ENCODE data around the gene TAF8. TPM values are rescaled to one million over a fixed set of nuclear protein-coding genes. Genes with fewer than 3 reads are reported as not detected.
"Not testable (repeated sequence)": the region's sequence is repeated elsewhere in the genome, so short reads cannot be mapped to it uniquely, and the experiment has no call there.

Gene TAF8, protein sequence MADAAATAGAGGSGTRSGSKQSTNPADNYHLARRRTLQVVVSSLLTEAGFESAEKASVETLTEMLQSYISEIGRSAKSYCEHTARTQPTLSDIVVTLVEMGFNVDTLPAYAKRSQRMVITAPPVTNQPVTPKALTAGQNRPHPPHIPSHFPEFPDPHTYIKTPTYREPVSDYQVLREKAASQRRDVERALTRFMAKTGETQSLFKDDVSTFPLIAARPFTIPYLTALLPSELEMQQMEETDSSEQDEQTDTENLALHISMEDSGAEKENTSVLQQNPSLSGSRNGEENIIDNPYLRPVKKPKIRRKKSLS
- 10 to 100 TPM; 24.4 to 38.7 (median 28.4) TPM for total RNA-seq
- 10 to 100 TPM; 18.5 to 24.7 TPM for polyA plus RNA-seq
- long read RNA-seq, donor 1, partial matches to known transcripts, result 2 of 16 reads
- long read RNA-seq, donor 1, other reads (novel, unspliced or antisense), result 9 of 16 reads
- long read RNA-seq, donor 2, partial matches to known transcripts, result 1 of 9 reads
- long read RNA-seq, donor 2, other reads (novel, unspliced or antisense), result 5 of 9 reads
- long read RNA-seq, donor 3, partial matches to known transcripts, result 1 of 5 reads
- long read RNA-seq, donor 3, other reads (novel, unspliced or antisense), result 1 of 5 reads

DNA sequence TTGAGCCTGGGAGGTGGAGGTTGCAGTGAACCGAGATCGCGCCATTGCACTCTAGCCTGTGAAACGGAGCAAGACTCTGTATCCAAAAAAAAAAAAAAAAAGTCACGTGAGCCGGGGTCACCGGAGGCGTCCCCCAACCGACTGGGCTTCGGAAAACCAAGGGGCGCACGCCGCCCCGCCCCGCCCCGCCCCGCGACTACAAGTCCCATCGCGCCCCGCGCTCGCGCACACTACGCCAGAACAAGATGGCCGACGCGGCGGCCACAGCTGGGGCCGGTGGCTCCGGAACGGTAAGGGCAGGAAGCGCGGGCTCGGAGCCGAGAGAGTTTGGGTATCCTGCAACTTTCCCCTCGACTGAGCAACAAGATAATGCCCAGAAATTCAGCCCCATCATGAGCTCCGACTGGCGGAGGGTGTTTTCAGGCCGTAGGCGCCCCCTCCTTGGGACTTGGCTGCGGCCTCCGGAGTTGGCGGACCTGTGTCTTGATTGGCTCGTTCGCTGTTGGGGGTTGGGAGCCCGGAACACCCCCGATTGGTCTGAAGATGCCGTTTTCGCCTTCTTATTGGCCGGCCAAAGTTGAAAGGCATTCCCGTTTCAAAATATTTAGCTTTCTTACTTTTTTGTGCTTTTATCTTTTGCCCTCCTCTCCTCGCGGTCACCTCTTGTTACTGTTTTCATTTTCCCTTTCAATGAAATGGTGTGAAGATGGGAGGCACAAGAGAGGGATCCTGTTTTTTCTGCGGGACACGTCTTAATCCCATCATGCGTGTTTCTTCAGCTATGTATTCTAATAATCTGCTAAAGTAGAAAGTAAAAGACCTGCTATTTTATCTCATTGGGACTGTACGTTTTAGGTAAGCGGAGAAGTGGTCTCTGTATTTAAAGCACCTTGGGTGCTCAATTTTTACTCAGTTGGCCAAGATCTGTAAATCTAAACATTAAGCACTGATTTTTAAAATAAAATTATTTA is at the start of gene TAF8:
TAF8 (plus strand) TSS at position 228 of the 971 bp plus-strand sequence; CDS start at position 246, 18 bp downstream.
- Histone ChIP-seq H3K9me3 (no peaks in the 10 kb centered on the region), H3K4me3 (peak within 1 kb of the TSS; percentile 47 to 87 (median 76)), H3K4me1 (peaks cover 3 to 77% (median 48%) of the 10 kb centered on the region in 12 donors), H3K27me3 (no peaks in the 10 kb centered on the region), H3K36me3 (peaks cover 2 to 42% (median 37%) of the 10 kb centered on the region in 9 donors), H3K27ac (peak within 1 kb of the TSS; percentile 87 to 98 (median 94))
- intact Hi-C loops (cut with DNase I), result no loop called here
- peak; percentile 92 to 96 (median 94) for DNase-seq
- peak in 1 of 2 donors; percentile 82 for TF ChIP-seq POLR2A (IDR thresholded peaks at IDR 0.05)
- TF ChIP-seq, protein P1, sequence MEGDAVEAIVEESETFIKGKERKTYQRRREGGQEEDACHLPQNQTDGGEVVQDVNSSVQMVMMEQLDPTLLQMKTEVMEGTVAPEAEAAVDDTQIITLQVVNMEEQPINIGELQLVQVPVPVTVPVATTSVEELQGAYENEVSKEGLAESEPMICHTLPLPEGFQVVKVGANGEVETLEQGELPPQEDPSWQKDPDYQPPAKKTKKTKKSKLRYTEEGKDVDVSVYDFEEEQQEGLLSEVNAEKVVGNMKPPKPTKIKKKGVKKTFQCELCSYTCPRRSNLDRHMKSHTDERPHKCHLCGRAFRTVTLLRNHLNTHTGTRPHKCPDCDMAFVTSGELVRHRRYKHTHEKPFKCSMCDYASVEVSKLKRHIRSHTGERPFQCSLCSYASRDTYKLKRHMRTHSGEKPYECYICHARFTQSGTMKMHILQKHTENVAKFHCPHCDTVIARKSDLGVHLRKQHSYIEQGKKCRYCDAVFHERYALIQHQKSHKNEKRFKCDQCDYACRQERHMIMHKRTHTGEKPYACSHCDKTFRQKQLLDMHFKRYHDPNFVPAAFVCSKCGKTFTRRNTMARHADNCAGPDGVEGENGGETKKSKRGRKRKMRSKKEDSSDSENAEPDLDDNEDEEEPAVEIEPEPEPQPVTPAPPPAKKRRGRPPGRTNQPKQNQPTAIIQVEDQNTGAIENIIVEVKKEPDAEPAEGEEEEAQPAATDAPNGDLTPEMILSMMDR (IDR thresholded peaks at IDR 0.05), result no peak
- 1% methylated on average over 53 to 59 of the region's 59 CpGs for WGBS, 4 donors
- peak; percentile 82 to 88 (median 84) for ATAC-seq

DNA sequence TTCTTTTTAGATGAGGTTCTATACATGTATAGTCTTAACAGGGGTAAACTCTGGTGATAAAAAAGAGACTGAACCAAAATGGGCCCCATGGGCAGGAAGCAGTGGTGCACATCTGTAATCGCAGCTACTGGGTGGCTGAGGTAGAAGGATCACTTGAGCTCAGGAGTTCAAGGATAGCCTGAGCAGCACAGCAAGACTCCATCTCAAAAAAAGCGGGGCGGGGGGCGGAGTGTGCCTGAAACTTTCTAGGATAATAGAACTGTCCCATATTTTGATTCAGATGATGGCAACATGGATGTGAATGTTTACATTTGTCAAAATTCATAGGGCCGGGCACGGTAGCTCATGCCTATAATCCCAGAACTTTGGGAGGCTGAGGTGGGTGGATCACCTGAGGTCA is 48.8 kb upstream of the TAF8 start:
- no peaks in the 10 kb centered on the region for H3K27me3 ChIP-seq
- ATAC-seq (no peak), DNase-seq (no peak)
- intact Hi-C loops (cut with DNase I), result no loop called here
- no peaks in the 10 kb centered on the region for H3K4me1 ChIP-seq
- H3K9me3 ChIP-seq, result peaks cover 0 to 7% (median 0%) of the 10 kb centered on the region in 12 donors
- H3K27ac ChIP-seq, result no peak overlapping the region
- no peak overlapping the region for H3K4me3 ChIP-seq
- TF ChIP-seq, protein P1 (IDR thresholded peaks at IDR 0.05), result no peak
- no peak for TF ChIP-seq POLR2A (IDR thresholded peaks at IDR 0.05)
- 95 to 100% (median 97%) methylated on average over 6 of the region's 6 CpGs for WGBS, 4 donors
- H3K36me3 ChIP-seq, result peaks cover 0 to 12% (median 0%) of the 10 kb centered on the region in 9 donors

DNA sequence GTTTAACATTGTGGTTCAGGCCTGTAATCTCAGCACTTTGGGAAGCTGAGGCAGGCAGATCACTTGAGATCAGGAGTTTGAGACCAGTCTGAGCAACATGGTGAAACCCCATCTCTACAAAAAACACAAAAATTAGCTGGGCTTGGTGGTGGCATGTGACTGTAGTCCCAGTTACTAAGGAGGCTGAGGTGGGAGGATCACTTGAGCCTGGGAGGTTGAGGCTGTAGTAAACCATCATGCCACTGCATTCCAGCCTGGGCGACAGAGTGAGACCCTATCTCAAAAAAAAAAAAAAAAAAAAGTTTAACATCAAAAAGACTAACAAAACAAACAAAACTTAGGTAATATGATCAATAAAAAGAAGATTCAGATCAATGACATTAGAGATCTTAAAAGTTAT is 46.7 kb upstream of the TAF8 start:
- H3K4me1 ChIP-seq, result peaks cover 0 to 13% (median 0%) of the 10 kb centered on the region in 12 donors
- H3K36me3 ChIP-seq; H3K4me3 ChIP-seq; intact Hi-C loops (cut with DNase I); H3K9me3 ChIP-seq; DNase-seq; ATAC-seq; H3K27ac ChIP-seq; H3K27me3 ChIP-seq: not testable (repeated sequence)
- 97 to 100% (median 99%) methylated on average over 1 of the region's 1 CpG for WGBS, 4 donors

DNA sequence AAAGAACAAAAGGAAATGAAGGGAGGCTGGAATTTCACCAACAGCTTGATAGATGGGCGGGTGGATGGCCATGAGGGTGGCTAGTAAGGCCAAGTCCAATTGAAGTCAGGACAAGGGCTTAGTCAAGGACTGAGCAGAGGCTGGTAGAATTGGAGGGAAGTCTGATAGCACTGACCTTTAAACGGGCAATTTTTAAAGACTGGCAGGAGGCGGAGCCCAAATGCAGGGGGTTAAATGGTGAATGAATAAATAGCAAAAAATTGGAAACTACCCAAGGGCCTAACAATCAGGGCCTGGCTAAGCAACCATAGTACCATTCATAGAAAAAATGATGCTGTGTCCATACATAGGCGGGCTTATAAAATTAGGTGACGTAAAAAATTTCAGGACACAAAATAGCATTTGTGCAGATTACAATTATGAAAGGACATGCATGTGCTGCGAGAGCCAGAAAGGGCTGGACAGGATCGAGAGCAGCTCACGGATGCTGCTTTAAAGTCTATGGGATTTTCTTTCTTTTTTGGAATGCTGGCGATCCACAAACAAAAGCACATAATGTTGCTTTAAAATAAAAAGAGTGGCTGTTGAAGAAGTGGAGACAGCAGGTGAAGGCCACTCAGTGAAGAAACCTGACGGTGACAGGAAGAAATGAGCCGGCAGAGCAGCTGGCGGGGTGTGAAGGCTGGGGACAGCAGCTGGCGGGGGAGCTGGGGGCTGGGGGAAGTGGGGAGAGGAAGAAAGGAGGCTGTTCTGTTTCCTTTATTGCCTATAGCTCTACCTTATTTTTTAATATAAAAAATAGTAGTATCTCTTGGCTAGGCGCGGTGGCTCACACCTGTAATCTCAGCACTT is 42.8 kb upstream of the TAF8 start:
- intact Hi-C loops (cut with DNase I), result no loop called here
- 72 to 76% (median 75%) methylated on average over 15 of the region's 15 CpGs for WGBS, 4 donors
- Histone ChIP-seq H3K4me3 (no peak overlapping the region), H3K36me3 (peaks cover 0 to 8% (median 0%) of the 10 kb centered on the region in 9 donors), H3K4me1 (peaks cover 0 to 38% (median 15%) of the 10 kb centered on the region in 12 donors), H3K27me3 (no peaks in the 10 kb centered on the region), H3K9me3 (peaks cover 0 to 7% (median 0%) of the 10 kb centered on the region in 12 donors), H3K27ac (no peak overlapping the region)
- TF ChIP-seq, protein P1 (IDR thresholded peaks at IDR 0.05), result no peak
- TF ChIP-seq POLR2A (IDR thresholded peaks at IDR 0.05), result no peak
- no peak for ATAC-seq
- DNase-seq, result no peak

DNA sequence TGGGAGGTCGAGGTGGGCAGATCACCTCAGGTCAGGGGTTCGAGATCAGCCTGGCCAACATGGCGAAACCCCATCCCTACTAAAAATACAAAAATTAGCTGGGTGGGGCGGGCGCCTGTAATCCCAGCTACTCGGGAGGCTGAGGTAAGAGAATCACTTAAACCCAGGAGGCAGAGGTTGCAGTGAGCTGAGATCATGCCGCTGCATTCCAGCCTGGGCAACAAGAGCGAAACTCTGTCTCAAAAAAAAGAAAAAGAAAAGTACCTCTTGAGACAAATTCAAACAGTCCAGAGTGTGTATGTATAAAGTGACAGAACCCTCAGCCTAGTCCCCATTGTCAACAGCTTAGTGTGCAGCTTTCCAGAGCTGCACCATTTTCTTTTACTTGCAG is 42.2 kb upstream of the TAF8 start:
- H3K9me3 ChIP-seq; H3K4me3 ChIP-seq; H3K27me3 ChIP-seq; DNase-seq; H3K36me3 ChIP-seq; intact Hi-C loops (cut with DNase I); ATAC-seq; H3K27ac ChIP-seq: not testable (repeated sequence)
- H3K4me1 ChIP-seq, result peaks cover 0 to 38% (median 15%) of the 10 kb centered on the region in 12 donors
- WGBS, 4 donors, result 84 to 92% (median 90%) methylated on average over 8 of the region's 8 CpGs
